LNCAP (cell line): ENCODE results near the gene ZC3H7B.

Source experiments
- TF ChIP-seq, protein P1 (sequence below): fragments of 450-650 bp; IDR thresholded peaks from 2 replicates; pipeline ENCODE4 v1.5.1; 2017; ENCODE audit warnings: mild to moderate bottlenecking

ZC3H7B gene

DNA sequence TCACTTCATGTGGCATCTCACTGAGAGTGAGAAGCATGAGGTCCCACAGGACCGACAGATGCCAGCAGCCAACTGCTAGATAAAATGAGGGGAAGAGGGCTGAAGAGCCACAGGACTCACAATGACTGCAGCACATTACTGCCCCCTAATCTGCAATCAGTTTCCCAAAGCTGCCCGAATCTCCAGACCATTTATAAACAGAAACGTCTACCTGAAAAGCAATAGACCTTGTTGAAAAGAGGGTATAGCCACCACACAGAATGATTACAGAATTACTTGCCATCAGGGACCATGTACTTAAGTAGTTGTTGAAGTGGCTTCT is 68.1 kb downstream of the ZC3H7B start:
- TF ChIP-seq, protein P1, sequence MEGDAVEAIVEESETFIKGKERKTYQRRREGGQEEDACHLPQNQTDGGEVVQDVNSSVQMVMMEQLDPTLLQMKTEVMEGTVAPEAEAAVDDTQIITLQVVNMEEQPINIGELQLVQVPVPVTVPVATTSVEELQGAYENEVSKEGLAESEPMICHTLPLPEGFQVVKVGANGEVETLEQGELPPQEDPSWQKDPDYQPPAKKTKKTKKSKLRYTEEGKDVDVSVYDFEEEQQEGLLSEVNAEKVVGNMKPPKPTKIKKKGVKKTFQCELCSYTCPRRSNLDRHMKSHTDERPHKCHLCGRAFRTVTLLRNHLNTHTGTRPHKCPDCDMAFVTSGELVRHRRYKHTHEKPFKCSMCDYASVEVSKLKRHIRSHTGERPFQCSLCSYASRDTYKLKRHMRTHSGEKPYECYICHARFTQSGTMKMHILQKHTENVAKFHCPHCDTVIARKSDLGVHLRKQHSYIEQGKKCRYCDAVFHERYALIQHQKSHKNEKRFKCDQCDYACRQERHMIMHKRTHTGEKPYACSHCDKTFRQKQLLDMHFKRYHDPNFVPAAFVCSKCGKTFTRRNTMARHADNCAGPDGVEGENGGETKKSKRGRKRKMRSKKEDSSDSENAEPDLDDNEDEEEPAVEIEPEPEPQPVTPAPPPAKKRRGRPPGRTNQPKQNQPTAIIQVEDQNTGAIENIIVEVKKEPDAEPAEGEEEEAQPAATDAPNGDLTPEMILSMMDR: no peak

GRCh38 chr22:41369837-41370236 is 68.5 kb downstream of the ZC3H7B start:
- TF ChIP-seq, protein P1: no peak

DNA sequence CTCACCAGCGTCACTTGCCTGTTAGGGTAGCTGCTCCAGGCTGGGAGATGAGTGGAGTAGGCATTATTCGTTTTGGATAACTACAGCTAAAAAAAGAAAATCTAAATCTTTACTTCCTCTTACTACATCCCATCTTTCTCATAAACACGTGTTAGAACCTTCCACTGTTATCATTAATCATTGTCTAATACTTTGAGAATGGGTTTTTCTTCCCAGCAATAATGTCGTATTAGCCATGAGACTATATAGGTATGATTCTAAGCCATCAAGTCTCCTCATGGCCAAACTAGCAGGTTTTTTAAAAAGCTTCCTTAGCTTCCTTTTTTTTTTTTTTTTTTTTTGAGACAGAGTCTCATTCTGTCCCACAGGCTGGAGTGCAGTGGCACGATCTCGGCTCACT is 76.5 kb downstream of the ZC3H7B start:
- TF ChIP-seq, protein P1: no peak

DNA sequence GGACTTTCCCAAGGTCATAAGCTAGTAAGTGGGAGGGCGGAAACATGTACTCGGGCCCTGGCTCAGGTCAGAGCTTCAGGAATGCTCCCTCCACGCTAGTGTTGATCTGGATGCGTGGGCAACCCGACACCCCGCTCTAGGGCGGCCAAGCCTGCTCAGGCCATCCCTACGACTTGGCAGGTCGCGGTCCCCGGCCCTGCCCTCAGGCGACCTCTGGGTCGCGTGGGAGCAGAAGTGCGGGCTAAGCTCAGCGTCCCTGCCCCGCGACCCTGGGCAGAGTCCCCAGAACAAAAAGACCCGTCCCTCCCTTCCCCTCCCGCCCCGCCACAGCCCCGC is 79.6 kb downstream of the ZC3H7B start:
- TF ChIP-seq, protein P1: no peak

DNA sequence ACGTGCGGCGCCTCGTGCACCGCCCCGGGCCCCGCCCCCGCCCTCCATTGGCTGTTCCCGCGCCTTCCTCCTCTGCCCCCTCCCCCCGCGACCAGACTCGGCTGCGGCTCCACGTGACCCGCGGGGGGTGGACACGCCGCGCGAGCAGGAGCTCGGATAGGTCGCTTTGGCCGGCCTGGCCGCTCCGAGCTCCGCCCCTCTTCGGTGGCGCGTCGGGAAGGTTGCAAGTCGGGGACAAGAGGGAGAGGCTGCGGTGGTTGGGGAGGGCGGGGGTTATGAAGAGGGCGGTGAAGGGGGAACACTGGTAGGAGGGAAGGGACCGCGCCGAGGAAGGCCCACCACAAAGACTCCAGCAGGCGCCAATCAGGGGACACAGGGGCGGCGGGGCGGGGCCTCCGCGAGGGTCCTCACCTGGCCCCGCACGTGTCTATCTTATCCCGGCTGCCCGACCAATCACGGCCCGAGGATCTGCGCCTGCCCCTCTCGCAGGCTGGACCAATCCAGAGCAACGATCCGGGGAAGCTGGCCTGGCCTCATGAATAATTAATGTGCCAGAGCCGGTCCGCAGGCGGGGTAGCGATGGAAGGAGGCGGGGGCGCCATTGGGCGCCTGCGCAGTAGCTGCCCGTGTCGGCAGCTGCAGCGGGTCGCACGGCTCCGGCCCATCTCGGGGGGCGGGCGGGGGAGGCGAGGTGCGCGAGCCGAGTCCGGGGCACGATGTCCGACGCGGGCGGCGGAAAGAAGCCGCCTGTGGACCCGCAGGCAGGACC is 80.2 kb downstream of the ZC3H7B start, which contains the start of gene TEF:
Gene TEF, plus strand, starts transcription at position 614 of the 769 bp plus-strand sequence. Its CDS starts 103 bp downstream, at position 717.
- TF ChIP-seq, protein P1: no peak

GRCh38 chr22:41382098-41382578 is 80.8 kb downstream of the ZC3H7B start:
- TF ChIP-seq, protein P1: no peak

GRCh38 chr22:41382610-41383009 is 81.3 kb downstream of the ZC3H7B start:
- TF ChIP-seq, protein P1: no peak
